GM18951 (cell line): Measurements from ENCODE around the gene KIF6.
"Not testable (repeated sequence)": the region's sequence is repeated elsewhere in the genome, so short reads cannot be mapped to it uniquely, and the experiment has no call there.

Experiments used
- POLR2A ChIP-seq: IDR thresholded peaks from 4 replicates; pipeline ENCODE4 v1.6.1; 2011; ENCODE audit warnings: mild to moderate bottlenecking; ENCODE audit not compliant: insufficient read length, insufficient read depth; ENCODE audit errors: extremely low read depth
- in situ Hi-C: fragments of 300-500 bp; cut with MboI; formaldehyde crosslinking; loops from one replicate; pipeline ENCODE4 v1.12.0; 2022; ENCODE audit warnings: low sequenced_read_pairs, mixed read lengths, inconsistent platforms; ENCODE audit not compliant: unreplicated experiment

KIF6 gene

DNA sequence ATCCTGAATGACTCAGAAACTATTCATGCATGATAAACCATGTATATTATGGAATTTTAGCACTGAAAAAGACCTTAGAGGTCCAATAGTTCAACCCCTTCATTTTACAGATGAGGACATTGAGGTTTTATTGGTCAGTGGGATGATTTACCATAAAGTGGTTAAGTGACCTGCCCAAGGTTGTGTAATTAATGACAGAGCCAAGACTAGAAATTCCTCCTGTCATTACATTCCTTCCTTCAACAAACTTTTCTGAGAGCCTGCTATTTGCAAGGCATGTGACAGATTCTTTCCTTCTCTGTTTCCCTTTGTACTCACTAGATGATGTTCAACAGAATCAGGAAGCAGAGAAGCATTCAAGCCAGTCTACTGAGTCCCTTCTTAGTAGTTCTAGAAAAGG lies 232.0 kb downstream of the KIF6 start:
- in situ Hi-C loops = no loop called here
- no peak for TF ChIP-seq POLR2A

DNA sequence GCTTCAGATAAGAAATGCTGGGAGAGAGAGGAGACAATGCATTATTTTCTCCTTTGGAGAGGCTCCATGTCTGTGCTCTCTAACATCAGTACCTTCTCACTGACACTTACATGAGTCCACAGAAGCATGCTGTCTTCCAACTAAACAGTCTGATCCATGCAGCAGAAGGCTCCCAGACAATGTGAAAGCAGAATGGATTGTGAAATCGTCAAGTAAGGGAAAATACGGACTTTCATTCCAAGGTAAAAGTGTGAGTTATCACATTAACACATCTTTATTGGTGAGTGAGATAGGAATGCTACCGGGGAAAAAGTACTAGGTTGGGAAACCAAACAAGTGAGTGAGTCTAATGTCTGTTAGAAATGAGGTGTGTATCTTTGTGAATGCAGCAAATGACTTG lies 235.1 kb downstream of the KIF6 start:
- TF ChIP-seq POLR2A = no peak
- in situ Hi-C loops = no loop called here

GRCh38 chr6:39488255-39488879 lies 236.8 kb downstream of the KIF6 start:
- no peak for TF ChIP-seq POLR2A
- in situ Hi-C loops = no loop called here

DNA sequence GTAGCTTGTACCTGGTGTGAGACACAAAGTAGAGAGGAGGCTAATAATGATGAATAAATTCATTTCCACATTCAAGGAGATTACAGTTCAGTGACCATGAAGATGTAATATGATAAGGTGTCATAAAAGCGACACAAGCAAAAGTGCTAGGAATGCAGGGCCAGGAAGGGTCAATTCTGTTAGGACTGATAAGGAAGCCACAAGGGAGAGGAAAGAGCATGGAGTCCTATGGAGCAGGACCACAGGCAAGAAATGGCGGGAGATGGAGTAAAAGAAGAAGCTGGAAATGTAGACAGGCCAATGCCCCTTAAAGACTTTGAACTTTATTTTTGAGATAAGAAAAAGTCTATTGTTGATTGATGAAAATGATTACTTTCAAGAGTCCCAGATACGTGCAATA lies 240.9 kb downstream of the KIF6 start:
- TF ChIP-seq POLR2A = no peak
- in situ Hi-C loops = no loop called here

DNA sequence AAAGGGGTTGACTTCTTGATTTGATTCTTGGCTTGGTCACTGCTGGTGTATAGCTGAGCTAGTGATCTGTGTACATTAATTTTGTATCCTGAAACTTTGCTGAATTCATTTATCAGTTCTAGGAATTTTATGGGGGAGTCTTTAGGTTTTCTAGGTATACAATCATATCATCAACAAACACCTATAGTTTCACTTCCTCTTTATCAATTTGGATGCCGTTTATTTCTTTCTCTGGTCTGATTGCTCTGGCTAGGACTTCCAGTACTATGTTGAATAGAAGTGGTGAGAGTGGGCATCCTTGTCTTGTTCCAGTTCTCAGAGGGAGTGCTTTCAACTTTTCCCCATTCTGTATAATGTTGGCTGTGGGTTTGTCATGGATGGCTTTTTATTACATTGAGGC lies 245.4 kb downstream of the KIF6 start:
- in situ Hi-C loops = not testable (repeated sequence)

DNA sequence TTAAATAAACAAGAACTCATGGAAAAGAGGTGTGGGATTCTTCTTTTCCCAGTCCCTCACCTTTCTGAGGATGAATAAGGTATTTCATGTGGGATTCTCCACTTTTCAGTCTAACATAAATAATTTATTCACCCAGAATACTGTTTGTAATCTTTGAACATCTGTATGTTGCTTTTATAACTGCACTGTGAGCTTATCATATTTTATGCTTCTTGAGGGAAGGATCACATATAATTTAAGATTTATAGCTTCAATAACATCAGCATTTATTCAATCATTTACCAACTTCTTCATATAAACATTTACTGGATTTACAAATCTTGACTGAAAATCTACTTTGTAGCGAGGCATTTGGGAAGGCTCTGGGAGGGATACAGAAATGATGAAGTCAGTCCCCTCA lies 248.5 kb downstream of the KIF6 start:
- no peak for TF ChIP-seq POLR2A
- in situ Hi-C loops = no loop called here

DNA sequence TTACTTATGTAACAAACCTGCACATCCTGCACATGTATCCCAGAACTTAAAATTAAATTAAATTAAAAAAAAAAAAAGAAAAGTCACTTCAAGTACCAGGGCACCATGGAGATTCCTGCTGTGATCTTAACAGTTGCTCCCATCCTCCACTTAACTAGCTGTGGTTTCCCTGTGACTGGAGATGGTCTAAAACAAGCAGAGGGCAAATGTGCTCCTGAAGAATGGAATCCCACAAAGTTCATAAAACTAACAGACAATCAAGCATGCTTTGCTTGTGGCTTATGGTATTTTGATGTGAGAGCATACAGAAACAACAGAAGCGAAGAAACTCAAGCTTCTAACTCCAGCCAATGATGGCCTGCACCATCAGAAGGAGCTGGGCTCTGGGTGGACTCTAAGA lies 249.1 kb downstream of the KIF6 start:
- no peak for TF ChIP-seq POLR2A
- in situ Hi-C loops = no loop called here

DNA sequence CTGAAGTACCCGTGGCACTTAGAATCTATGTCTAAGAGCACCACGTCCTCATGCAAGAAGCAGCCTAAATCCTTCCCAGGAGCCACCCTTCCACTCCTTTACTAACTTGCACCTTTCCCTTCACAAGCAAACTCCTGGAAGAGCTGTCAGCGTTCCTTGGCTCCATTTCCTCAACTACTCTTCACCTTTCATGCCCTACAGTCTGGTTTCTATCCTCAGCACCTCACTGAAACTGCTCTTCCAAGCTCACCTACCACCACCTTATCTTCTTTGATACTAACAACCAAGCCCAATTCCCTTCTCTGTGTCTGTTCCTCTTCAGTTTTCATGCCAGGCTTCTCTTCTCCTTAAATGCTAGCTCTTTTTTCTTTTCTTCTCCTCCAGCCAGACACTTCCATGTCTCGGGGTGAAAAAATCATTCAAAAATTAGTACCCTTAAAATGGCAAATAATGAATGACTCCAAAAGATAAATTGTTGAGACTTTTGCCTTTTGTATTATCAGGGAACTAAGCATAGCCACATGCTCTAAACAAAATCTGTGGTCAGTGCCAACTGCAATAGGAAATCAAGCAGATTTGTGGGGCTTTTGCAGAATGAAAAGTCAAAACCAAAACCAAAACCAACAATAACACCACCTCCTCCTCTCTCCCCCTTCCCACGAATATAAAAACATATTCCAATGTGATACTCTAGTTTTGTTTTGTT lies 253.1 kb downstream of the KIF6 start:
- in situ Hi-C loops = no loop called here
- TF ChIP-seq POLR2A = no peak

- in situ Hi-C loops = no loop called here
Measured at GRCh38 chr6:39470506-39470905, 254.7 kb downstream of the KIF6 start.

GRCh38 chr6:39468385-39468784 lies 256.8 kb downstream of the KIF6 start:
- TF ChIP-seq POLR2A = no peak
- in situ Hi-C loops = no loop called here

More at GRCh38 chr6:39470506-39470905, 254.7 kb downstream of the KIF6 start:
- TF ChIP-seq POLR2A = no peak

DNA sequence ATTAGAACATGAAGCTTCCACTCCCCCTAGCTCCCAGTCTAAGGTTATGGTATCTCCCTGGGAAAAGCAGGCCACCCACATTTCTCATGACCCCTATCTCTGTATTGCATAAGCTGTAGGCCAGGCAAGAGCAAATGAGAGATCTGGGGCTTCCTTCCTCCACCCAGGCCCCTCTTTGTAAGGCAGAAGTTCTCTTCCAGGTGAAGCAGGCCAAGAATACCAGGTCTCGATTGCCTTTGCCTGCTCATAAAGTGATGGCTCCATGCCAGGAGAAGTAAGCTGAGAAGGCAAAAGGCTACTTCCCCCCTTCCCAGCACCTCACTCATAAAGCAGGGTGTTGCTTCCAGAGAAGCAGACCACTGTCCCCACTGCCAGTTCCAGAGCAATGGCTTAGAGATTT lies 258.6 kb downstream of the KIF6 start:
- TF ChIP-seq POLR2A = no peak
- in situ Hi-C loops = no loop called here

GRCh38 chr6:39465539-39465938 lies 259.7 kb downstream of the KIF6 start:
- in situ Hi-C loops = no loop called here
- TF ChIP-seq POLR2A = no peak

GRCh38 chr6:39464067-39464466 lies 261.1 kb downstream of the KIF6 start:
- in situ Hi-C loops = no loop called here
- TF ChIP-seq POLR2A = no peak

- in situ Hi-C loops = no loop called here
- no peak for TF ChIP-seq POLR2A
Measured at GRCh38 chr6:39453956-39454524, 271.2 kb downstream of the KIF6 start.
